Activated T-cell treated with anti-CD3 and anti-CD28 coated beads, Interleukin-2, amount 50 U/mL, for 1 hour (primary cell): ENCODE measurements around the gene LRRC1.

Experiments used
- DNase-seq: peaks from one replicate; pipeline ENCODE4 v3.0.0-alpha.2; 2020

LRRC1 gene

GRCh38 chr6:53851561-53851960 lies 56.8 kb downstream of the LRRC1 start:
- no peak for DNase-seq

DNA sequence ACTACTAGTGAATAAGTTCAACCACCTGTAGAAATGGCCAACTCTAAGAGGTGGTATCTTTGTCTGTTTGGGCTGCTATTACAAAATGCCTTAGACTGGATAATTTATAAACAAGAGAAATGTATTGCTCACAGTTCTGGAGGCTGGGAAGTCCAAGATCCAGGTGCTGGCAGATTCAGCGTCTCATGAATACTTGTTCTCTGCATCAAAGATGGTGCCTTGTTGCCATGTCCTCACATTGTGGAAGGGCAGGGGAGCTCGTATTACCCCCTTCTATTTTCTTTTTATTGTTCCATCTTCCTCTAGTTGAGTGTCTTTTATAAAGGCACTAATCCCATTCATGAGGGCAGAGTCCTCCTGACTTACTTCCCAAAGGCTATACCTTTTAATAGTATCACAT lies 58.0 kb downstream of the LRRC1 start:
- no peak for DNase-seq

- DNase-seq = no peak
Observed at GRCh38 chr6:53854843-53855567, 60.2 kb downstream of the LRRC1 start.

GRCh38 chr6:53855940-53856339 lies 61.1 kb downstream of the LRRC1 start:
- no peak for DNase-seq

GRCh38 chr6:53857318-53858094 lies 62.7 kb downstream of the LRRC1 start:
- no peak for DNase-seq

GRCh38 chr6:53858196-53858595 lies 63.4 kb downstream of the LRRC1 start:
- DNase-seq = no peak

- DNase-seq = no peak
Observed at GRCh38 chr6:53858913-53859312, 64.1 kb downstream of the LRRC1 start.

GRCh38 chr6:53860511-53860910 lies 65.7 kb downstream of the LRRC1 start:
- no peak for DNase-seq

- no peak for DNase-seq
Observed at GRCh38 chr6:53861518-53861917, 66.7 kb downstream of the LRRC1 start.

DNA sequence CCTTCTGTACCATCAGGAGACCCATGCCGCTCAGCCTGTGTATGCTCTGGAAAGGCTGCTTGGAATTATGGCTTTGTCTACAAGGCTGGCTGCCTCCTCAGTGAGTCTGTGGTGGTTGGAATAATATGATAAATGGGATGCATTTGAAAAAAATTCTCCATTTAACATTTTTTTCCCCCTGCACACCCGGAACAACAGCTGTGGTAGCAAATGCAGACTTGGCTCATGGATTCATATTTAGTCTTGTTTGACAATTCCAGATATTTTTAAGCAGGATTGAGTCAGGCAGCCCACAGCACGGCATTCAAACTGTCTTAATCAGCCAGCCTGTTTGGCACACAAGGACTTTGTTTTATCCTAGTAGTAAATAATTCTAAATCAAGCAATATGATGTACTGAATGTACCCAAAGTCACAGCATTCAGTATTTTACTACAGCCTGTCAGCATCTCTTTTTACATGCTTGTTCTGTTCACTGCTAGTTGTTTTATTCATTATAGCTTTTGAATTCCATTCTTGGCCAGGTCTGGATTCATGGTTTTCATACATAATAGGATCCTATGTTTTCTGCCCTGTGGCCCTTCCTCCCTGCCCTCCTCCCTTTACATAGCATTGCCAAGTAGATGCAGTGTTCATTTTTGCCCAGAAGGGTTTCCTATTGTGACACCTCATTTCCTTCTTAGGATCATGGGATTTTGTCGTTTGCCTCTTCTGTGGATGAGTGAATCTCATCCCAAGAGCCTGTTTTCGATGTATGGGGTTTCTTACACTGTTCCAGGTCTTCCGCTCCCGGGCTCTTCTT lies 68.1 kb downstream of the LRRC1 start:
- no peak for DNase-seq

DNA sequence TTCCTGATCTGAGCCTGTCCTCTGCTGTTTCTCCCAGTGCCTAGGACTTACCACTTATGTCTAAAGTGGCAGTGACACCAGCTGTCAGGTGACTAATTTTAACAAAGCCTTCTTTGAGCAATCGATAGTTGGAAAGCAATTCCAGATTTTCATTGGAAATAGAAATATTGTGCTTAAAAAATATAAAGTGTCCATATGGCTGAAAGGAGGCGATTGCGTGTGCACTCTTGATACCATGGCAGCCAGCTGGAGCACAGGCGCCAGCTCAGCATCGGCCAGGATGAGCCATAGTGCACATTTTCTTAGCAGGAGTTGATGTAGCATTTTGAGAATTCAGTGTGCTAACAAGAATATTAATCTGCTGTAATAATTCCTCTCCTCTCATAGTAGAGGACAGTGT lies 70.0 kb downstream of the LRRC1 start:
- no peak for DNase-seq

DNA sequence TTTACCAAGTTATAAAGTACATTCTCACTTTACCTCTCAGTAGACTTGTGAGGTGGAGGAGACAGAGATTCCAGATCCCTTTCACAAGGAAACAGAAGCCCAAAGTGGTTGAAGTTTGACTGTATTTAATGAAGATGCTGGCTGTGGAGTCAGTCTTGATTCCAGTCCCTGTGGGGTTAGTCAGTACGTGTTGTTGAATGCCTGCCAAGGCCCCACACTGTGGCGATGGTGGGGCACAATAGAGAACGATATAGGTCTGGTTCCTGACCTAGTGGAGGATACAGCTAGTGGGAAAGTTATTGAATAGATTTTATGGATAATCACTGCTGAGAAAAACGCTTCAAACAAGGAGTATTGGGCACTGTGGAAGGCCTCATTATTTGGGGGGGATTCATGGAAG lies 71.4 kb downstream of the LRRC1 start:
- no peak for DNase-seq

DNA sequence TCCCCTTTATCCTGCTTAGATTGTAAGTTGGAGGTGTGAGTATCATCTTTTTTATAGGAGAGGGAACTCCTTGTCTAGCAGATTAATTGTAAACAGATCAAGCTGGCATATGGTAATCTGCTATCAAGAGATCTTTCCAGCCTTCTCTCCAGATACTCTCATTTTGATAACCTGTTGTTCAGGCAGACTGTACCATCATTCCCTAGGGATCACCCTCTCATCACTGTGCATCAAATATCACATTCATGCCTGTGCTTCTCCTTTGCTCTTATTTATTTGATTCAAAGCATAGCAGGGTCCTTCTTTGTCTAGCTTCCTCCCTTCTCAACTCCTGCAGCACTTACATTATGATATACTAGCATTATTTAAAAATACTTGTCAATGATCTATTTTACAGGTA lies 73.8 kb downstream of the LRRC1 start:
- no peak for DNase-seq

- no peak for DNase-seq
Observed at GRCh38 chr6:53869964-53870363, 75.2 kb downstream of the LRRC1 start.

DNA sequence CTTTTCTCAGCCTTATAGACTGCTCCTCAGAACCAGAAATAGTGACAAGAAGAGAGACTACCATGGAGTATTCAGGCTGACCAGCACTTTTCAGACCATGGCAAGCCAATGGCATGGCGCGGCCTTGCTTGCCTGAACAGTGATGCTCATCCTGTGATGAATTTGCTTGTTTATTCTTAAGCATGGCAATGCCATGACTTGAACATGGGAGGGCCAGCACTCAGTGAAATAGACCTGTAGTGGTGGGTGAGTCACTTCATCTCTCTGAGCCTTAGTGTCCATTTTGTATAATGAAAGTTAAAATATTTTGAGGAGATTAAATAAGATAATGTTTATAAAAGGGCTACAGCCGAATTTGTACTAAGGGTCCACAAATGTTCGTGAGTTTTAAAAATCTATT lies 79.1 kb downstream of the LRRC1 start:
- no peak for DNase-seq

- DNase-seq = no peak
Observed at GRCh38 chr6:53874964-53875363, 80.2 kb downstream of the LRRC1 start.

GRCh38 chr6:53877151-53877550 lies 82.3 kb downstream of the LRRC1 start:
- no peak for DNase-seq

DNA sequence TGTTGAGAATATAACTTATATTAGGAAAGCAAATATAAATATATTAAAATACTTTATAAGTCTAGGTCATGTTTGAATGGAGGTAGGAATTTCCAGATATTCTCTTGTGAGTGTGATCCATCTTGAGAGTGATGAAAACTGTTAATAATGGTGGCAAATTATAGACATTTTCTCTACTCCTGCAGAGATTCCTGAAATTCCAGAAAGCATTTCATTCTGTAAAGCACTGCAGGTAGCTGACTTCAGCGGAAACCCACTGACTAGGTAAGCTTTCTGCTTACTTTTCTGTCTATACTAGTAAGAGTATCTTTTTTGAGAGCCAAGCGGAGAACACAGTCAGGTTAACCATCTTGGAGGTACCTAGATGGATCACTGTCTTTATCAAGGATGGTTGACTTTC lies 84.0 kb downstream of the LRRC1 start:
- DNase-seq = no peak

GRCh38 chr6:53879608-53880007 lies 84.8 kb downstream of the LRRC1 start:
- no peak for DNase-seq

DNA sequence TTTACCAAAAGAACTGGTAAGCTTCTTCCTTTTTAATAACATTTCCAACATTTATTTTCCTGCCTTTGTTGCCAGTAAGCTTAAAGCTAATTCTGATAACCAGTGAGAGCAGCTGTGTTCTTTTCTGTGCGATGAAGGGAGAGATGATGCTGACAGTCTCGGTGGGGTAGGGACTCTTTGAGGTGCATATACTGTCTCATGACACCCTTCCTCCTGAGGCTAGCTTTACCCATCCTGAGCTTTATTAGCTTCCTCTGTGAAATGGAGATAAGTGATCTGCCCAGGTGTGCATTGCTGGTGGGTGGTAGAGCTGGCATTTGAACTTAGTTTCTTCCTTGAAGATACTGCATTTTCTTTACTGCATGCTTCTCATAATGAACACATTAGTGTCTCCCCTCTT lies 92.5 kb downstream of the LRRC1 start:
- no peak for DNase-seq

- DNase-seq = no peak
Observed at GRCh38 chr6:53888931-53889330, 94.1 kb downstream of the LRRC1 start.

- DNase-seq = no peak
Observed at GRCh38 chr6:53889365-53889764, 94.6 kb downstream of the LRRC1 start.

DNA sequence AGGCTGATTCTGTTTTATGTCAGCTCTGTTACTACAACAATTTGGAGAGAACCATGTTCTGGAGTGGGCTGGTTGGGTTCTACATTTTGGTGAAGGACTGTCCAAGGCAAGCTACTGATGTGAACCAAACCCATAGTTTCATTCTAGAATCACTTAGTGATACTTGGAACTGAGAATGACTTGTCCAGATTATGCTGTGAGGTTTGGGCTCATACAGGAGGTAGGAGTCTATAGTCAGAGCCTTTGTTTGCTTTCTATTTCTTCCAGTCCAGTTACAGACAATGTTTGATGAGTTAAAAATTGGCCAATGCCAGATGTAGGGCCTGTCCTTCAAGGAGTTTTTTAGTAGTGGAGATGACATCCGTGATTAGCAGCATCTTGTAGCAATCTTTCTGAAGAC lies 97.9 kb downstream of the LRRC1 start:
- no peak for DNase-seq

GRCh38 chr6:53894091-53894490 lies 99.3 kb downstream of the LRRC1 start:
- DNase-seq = no peak
